Liver (tissue), 3 donors: ENCODE data around the gene NSUN3.

Experiments
- ATF3 ChIP-seq: IDR thresholded peaks from 2 replicates; pipeline ENCODE4 v1.6.1; 2016; ENCODE audit warnings: antibody characterized with exemption
- FOXA1 ChIP-seq: IDR thresholded peaks from 2 replicates; pipeline ENCODE4 v1.6.1; 2016; ENCODE audit warnings: antibody characterized with exemption
- HNF4A ChIP-seq, 2 donors: conservative IDR thresholded peaks; 2 replicates each; pipeline ENCODE4 v1.6.1; 2016; ENCODE audit warnings: antibody characterized with exemption in 2 of 2, mild to moderate bottlenecking in 2 of 2
- HNF4G ChIP-seq: IDR thresholded peaks from 2 replicates; pipeline ENCODE4 v1.6.1; 2016; ENCODE audit warnings: antibody characterized with exemption
- JUND ChIP-seq, 2 donors: IDR thresholded peaks; 2 replicates each; pipeline ENCODE4 v1.6.1; 2016; ENCODE audit warnings: antibody characterized with exemption in 2 of 2
- RAD21 ChIP-seq, 2 donors: IDR thresholded peaks; 2 replicates each; pipeline ENCODE4 v1.6.1; 2016; ENCODE audit warnings: antibody characterized with exemption in 2 of 2, mild to moderate bottlenecking in 2 of 2
- REST ChIP-seq: IDR thresholded peaks from 2 replicates; pipeline ENCODE4 v1.6.1; 2016; ENCODE audit warnings: antibody characterized with exemption, mild to moderate bottlenecking
- SP1 ChIP-seq: IDR thresholded peaks from 2 replicates; pipeline ENCODE4 v1.6.1; 2018; ENCODE audit warnings: antibody characterized with exemption, mild to moderate bottlenecking
- YY1 ChIP-seq: IDR thresholded peaks from 2 replicates; pipeline ENCODE4 v1.6.1; 2016; ENCODE audit warnings: antibody characterized with exemption, mild to moderate bottlenecking
- TF ChIP-seq, protein P1 (sequence below): fragments of 150-350 bp; IDR thresholded peaks from 2 replicates; pipeline ENCODE4 v1.5.1; 2017; ENCODE audit warnings: improper control_type of control experiment, low read depth, low read length; ENCODE audit not compliant: missing input control
- TF ChIP-seq, protein P2 (sequence below): IDR thresholded peaks from 2 replicates; pipeline ENCODE4 v1.6.1; 2016; ENCODE audit warnings: antibody characterized with exemption
- donor health status: healthy.
- donor health status: healthy.

DNA sequence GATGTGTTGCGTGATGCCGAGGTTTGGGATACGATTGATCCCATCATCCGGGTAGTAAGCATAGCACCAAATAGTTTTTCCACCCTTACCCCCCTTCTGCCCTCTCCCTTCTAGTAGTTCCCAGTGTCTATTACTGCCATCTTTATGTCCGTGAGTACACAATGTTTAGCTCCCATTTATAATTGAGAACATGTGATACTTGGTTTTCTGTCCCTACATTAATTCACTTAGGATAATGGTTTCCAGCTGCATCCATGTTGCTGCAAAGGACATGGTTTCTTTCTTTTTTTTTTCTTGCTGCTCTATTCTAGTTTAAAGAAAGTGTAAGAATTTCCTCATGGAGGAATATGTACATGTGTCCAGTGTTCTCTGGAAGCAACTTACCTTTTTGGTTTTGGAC lies 51.8 kb downstream of the NSUN3 start:
- TF ChIP-seq SP1 (no peak), HNF4A (conservative IDR thresholded peaks at IDR 0.05) (no peak), HNF4G (no peak), ATF3 (no peak), RAD21 (IDR thresholded peaks at IDR 0.05) (no peak), REST (no peak), JUND (IDR thresholded peaks at IDR 0.05) (no peak), FOXA1 (no peak), YY1 (no peak)
- TF ChIP-seq, protein P1, sequence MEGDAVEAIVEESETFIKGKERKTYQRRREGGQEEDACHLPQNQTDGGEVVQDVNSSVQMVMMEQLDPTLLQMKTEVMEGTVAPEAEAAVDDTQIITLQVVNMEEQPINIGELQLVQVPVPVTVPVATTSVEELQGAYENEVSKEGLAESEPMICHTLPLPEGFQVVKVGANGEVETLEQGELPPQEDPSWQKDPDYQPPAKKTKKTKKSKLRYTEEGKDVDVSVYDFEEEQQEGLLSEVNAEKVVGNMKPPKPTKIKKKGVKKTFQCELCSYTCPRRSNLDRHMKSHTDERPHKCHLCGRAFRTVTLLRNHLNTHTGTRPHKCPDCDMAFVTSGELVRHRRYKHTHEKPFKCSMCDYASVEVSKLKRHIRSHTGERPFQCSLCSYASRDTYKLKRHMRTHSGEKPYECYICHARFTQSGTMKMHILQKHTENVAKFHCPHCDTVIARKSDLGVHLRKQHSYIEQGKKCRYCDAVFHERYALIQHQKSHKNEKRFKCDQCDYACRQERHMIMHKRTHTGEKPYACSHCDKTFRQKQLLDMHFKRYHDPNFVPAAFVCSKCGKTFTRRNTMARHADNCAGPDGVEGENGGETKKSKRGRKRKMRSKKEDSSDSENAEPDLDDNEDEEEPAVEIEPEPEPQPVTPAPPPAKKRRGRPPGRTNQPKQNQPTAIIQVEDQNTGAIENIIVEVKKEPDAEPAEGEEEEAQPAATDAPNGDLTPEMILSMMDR: no peak
- TF ChIP-seq, protein P2, sequence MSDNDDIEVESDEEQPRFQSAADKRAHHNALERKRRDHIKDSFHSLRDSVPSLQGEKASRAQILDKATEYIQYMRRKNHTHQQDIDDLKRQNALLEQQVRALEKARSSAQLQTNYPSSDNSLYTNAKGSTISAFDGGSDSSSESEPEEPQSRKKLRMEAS: no peak
